HG03060 (cell line): ENCODE measurements around the gene SELENOS.

ENCODE experiments used
- ATAC-seq: cut with Tn5 transposase; IDR thresholded peaks from one replicate; pipeline ENCODE4 v1.9.1; 2021; ENCODE audit warnings: low read depth, moderate number of reproducible peaks; ENCODE audit not compliant: unreplicated experiment

SELENOS gene

DNA sequence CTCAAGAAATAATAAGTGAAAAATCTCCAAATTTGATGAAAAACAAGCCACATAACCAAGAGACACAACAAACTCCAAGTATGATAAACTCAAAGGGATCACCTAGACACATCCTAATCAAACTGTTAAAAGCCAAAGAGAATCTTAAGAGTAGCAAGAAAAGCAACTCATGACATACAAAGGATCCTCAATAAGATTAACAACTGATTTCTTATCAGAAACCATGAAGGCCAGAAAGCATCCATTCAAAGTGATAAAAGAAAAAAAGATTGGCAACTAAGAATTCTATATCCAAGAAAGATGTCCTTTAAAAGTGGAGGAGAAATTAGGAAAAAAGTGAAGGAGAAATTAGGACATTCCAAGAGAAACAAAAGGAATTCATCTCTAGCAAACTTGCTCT lies 49.0 kb downstream of the SELENOS start:
- ATAC-seq, result no peak

DNA sequence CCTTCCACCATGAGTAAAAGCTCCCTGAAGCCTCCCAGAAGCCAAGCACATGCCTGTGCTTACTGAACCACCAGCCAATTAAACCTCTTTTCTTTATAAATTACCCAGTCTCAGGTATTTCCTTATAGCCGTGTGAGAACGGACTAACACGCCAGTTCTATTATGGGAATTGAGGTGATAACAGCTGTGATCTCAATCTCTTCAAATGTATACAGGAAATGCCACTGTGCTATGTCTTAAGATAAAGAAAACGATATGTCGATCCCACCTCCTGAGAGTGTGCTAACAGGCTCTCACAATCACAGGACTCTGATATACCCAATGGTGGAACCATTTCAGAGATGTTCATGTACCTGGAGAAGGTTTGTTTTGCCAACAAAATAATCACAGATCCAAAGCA lies 51.6 kb downstream of the SELENOS start:
- no peak for ATAC-seq
